Testis (tissue), 2 donors: ENCODE data around the gene OR2T2.
"Not testable (repeated sequence)": the region's sequence is repeated elsewhere in the genome, so short reads cannot be mapped to it uniquely, and the experiment has no call there.

Experiments
- CTCF ChIP-seq, 3 experiments: fragments of 450-650 bp in 2 of 3; fragments of 200-600 bp in 1 of 3; sonication (generic) in 1 of 3; IDR thresholded peaks; one replicate each; pipeline ENCODE4 v1.5.1; 2016 to 2019; ENCODE audit warnings: antibody characterized with exemption in 3 of 3, mild to moderate bottlenecking in 2 of 3, moderate library complexity in 1 of 3
- POLR2A ChIP-seq: fragments of 450-650 bp; IDR thresholded peaks from one replicate; pipeline ENCODE4 v1.6.1; 2017; ENCODE audit warnings: antibody characterized with exemption, mild to moderate bottlenecking, moderate library complexity

GRCh38 chr1:248427526-248428191, 17.8 kb upstream of the OR2T2 start:
- TF ChIP-seq CTCF (IDR thresholded peaks at IDR 0.05); POLR2A: not testable (repeated sequence)
